Stimulated activated CD8-positive, alpha-beta memory T cell treated with anti-CD3 and anti-CD28 coated beads, Interleukin-15, amount 100 ng/mL, for 1 hour (primary cell): ENCODE results near the gene RBL1.
"Not testable (repeated sequence)": the region's sequence is repeated elsewhere in the genome, so short reads cannot be mapped to it uniquely, and the experiment has no call there.

Source experiments
- DNase-seq: peaks from one replicate; pipeline ENCODE4 v3.0.0-alpha.2; 2020; ENCODE audit warnings: low read depth

RBL1 gene

DNA sequence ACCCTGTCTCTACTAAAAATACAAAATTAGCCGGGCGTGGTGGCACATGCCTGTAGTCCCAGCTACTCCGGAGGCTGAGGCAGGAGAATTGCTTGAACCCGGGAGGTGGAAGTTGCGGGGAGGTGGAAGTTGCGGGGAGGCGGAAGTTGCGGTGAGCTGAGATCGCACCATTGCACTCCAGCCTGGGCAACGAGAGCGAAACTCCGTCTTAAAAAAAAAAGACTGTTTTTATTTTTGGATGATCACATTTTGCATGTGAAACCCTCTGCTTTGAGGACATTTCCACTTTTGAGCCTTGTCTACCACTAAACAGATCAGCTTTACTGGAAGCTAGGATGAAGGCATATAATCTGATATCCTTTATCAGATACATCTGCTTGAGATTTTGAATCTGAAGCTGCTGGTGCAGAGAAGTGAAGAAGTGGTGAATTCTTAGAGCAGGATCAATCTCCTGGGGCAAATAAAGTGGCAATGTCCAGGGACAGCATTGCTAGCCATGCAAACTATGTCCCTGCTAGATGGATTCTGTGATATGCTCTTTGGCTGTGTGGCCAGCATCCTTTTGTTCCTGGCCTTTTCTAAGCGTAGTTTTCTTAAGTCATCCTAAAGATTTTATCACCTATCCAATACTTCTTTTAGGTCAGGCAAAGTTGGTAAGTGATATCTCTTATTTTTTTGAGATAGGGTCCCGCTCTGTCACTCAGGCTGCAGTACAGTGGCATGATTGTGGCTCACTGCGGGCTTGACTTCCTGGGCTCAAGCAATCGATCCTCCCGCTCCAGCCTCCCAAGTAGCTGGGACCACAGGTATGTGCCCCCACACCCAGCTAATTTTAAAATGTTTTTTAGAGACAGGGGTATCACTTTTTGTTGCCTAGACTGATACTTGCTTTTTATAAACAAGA is 23.3 kb downstream of the RBL1 start:
- DNase-seq: no peak

DNA sequence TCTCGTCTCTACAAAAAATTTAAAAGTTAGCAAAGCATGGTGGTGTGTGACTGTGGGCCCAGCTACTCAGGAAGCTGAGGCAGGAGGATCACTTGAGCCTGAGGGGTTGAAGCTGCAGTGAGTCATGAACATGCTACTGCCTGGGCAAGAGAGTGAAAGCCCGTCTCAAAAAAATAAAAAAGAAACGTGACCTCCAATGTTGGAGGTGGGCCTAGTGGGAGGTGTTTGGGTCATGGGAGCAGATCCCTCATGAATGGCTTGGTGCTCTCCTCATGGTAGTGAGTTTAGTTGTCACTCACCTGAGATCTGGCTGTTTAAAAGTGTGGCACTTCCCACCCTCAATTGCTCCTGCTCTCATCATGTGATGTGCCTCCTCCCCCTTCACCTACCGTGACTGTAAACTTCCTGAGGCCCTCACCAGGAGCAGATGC is 24.3 kb downstream of the RBL1 start:
- DNase-seq: no peak

DNA sequence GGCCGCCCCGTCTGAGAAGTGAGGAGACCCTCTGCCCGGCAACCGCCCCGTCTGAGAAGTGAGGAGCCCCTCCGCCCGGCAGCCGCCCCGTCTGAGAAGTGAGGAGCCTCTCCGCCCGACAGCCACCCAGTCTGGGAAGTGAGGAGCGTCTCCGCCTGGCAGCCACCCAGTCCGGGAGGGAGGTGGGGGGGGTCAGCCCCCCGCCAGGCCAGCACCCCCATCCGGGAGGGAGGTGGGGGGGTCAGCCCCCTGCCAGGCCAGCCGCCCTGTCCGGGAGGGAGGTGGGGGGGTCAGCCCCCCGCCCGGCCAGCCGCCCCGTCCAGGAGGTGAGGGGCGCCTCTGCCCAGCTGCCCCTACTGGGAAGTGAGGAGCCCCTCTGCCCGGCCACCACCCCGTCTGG is 26.2 kb downstream of the RBL1 start:
- not testable (repeated sequence) for DNase-seq

DNA sequence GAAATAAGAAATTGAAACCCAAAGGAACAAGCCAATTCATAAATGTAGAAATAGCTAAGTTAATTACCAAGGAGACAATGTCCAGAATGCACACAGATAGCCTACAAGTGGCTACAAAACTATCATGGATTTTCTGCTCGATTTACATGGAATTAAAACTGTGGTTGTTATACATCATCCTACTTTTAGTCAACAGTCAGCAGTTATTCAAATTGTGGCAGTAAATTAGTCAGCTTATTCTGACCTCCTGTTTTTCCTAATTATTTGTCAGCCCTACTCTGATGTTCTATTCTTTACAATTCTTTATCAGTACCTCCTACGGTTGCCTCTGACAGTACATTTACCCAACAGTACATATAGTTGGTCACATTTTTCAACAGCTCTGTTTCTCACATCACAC is 29.6 kb downstream of the RBL1 start:
- DNase-seq: no peak

DNA sequence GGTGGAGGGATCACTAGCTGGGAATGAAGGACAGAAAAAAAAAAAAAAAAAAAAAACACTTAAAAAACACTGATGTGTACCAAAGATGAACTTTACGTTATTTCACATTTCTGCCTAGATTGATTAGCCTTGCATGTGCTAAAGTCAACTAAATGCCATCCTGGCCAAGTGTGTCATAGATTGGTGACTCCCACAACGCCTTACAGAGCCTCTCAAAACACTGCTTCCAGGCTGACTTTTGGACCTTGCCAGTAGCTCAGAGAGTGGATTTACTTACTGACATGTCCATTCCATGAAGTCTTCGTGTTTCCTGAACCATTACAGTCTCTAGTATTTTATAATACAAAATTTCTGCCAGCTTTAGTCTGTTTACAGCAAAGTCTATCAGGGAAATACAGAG is 40.5 kb downstream of the RBL1 start:
- DNase-seq: no peak

DNA sequence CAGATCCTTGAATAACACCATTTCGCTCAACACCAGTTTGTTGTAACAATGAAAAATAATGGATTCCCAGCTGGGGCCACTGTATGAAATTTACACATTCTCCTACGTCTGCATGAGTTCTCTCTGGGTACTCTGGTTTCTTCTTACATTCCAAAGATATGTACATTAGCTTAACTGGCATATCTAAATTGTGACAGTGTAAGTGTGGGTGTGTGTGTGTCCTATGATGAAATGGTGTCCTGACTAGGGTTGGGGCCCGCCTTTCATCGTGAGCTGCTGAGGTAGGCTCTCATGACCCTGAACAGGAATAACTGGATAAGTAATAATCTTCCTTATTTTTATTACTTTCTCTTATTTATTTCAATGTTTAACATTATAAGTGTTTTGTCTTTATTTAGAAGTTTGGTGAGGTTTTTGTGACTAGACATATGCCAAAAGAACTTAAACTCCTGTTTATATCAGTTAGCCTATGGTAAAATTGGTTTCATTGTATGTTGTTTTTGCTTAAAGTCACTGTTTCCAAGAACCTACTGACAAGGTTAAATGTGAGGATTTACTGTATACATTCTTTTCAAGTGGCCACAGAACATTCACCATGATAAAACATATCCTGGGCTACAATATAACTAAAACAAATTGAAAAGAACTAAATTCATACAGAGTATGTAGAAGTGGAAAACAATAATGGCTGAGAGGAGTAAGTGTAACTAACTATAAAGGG is 42.4 kb downstream of the RBL1 start:
- no peak for DNase-seq

DNA sequence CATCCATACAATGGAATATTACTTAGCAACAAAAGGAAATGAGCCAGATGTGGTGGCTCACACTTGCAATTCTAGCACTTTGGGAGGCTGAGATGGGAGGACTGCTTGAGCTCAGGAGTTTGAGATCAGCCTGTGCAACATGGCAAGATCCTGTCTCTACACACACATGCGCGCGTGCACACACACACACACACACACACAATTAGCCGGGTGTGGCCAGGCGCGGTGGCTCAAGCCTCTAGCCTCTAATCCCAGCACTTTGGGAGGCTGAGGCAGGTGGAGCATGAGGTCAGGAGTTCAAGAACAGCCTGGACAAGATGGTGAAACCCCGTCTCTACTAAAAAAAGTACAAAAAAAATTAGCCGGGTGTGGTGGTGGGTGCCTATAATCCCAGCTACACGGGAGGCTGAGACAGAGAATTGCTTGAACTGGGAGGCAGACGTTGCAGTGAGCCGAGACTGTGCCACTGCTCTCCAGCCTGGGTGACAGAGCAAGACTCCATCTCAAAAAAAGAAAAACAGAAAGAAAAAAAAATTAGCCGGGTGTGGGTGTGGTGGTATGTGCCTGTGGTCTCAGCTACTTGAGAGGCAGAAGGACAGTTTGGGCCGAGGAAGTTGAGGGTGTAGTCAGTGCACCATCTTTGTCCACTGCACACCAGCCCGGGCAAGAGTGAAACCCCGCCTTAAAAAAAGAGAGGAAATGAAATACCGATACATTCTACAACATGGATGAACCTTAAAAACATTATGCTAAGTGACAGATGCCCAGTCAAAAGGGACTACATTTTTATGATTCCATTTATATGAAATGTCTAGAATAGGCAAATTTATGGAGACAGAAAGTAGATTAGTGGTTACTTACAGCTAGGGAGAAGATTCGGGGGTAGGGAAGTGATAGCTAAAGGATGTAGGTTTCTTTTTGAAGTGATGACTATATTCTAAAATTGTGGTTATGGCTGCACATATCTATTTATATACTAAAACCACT is 52.5 kb downstream of the RBL1 start:
- DNase-seq: no peak

DNA sequence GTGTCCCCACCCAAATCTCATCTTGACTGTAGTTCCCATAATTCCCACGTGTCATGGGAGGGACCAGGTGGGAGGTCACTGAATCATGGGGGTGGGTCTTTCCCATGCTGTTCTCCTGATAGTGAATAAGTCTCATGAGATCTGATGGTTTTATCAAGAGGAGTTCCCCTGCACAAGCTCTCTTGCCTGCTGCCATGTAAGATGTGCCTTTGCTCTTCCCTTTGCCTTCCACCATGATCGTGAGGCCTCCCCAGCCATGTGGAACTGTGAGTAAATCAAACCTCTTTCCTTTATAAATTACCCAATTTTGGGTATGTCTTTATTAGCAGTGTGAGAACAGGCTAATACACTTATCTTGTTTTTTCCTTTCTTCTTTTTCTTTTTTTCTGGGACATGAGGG is 56.4 kb downstream of the RBL1 start:
- not testable (repeated sequence) for DNase-seq

DNA sequence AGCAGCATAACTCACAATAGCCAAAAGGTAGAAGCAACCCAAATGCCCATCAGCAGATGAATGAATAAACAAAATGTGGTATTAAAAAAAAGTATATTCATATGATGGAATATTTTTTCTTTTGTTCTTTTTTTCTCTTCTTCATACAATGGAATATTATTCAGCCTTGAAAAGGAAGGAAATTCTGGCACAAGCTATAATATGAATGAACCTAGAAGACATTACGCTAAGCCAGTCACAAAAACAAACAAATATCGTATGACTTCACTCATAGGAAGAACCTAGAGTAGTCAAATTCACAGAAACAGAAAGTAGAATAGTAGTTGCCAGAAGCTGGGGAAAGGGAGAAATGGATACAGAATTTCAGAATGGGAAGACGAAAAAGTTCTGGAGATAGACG is 63.7 kb downstream of the RBL1 start:
- DNase-seq: no peak

DNA sequence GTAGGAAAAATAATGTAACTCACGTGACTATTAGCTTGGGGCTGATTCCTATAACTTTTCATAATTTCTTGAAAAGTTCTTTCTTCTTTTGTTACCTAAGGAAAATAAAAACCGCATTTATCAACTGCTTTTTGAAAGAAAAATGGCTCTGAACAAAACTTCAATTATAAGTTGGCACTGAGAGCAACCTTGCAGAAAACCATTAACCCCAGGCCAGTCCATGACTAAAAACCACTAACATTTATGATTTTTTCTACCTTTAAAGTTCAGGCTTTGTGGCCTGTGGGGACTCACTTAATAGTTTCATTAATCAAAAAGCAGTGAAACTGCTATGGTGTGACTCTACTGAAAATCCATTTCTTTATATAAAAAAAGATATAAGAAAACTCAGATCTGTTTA is 75.2 kb downstream of the RBL1 start:
- no peak for DNase-seq

DNA sequence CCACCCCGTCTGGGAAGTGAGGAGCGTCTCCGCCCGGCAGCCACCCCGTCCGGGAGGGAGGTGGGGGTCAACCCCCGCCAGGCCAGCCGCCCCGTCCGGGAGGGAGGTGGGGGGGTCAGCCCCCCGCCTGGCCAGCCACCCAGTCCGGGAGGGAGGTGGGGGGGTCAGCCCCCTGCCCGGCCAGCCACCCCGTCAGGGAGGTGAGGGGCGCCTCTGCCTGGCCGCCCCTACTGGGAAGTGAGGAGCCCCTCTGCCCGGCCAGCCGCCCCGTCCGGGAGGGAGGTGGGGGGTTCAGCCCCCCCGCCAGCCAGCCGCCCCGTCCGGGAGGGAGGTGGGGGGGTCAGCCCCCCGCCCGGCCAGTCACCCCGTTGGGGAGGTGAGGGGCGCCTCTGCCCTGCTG is 83.2 kb downstream of the RBL1 start:
- not testable (repeated sequence) for DNase-seq

DNA sequence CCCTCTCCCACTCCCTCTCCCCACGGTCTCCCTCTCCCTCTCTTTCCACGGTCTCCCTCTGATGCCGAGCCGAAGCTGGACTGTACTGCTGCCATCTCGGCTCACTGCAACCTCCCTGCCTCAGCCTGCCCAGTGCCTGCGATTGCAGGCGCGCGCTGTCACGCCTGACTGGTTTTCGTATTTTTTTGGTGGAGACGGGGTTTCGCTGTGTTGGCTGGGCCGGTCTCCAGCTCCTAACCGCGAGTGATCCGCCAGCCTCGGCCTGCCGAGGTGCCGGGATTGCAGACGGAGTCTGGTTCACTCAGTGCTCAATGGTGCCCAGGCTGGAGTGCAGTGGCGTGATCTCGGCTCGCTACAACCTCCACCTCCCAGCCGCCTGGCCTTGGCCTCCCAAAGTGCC is 83.9 kb downstream of the RBL1 start:
- DNase-seq: not testable (repeated sequence)

DNA sequence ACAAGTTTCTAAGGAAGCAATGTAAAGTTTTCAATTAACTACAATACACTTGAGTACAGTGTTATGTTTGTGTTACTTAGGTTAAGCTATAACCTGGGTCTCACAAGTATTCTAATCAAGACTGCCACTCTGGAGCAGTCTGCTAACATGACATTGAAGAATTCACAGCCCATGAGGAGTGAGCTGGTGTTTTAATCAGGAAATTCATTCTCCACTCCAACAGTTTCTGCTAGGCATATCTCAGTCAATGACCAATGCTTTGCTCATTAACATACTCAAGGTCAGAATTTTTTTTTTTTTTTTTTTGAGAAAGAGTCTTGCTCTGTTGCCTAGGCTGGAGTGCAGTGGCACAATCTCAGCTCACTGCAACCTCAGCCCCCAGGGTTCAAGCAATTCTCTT is 84.7 kb downstream of the RBL1 start:
- DNase-seq: no peak

DNA sequence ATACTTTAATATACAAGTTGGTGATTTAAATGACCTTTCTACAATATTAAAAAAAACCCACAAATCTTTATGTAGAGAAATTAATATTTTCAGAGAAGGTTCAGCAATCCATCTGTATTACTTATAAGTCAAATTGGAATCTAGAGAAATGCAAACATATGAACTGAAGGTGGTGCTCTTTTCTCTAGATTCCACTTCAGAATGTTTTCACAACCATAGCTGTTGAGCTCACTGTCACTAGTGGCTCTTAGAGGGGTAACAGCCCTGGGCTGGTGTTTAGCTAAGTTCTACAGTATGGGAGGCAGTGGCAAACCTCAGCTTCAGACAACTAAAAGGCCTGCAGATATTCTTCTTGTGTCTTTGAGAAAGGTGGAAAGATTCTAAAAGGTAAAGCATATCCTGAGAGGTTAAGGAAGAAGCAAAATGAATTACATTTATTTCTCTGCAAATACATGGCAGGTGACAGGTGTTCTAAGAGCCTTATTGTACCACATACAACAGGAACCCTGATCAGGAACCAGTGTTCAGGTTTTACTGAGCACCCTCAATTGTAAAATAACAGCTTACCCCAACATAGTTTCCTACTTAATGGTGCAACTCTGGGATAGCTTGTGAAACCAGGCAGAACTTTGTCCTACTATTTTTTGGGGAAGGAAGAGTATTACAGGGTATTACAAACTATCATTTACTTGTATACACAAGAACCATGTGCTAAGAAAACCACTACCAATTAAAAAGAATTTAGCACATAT is 87.7 kb downstream of the RBL1 start:
- DNase-seq: no peak

DNA sequence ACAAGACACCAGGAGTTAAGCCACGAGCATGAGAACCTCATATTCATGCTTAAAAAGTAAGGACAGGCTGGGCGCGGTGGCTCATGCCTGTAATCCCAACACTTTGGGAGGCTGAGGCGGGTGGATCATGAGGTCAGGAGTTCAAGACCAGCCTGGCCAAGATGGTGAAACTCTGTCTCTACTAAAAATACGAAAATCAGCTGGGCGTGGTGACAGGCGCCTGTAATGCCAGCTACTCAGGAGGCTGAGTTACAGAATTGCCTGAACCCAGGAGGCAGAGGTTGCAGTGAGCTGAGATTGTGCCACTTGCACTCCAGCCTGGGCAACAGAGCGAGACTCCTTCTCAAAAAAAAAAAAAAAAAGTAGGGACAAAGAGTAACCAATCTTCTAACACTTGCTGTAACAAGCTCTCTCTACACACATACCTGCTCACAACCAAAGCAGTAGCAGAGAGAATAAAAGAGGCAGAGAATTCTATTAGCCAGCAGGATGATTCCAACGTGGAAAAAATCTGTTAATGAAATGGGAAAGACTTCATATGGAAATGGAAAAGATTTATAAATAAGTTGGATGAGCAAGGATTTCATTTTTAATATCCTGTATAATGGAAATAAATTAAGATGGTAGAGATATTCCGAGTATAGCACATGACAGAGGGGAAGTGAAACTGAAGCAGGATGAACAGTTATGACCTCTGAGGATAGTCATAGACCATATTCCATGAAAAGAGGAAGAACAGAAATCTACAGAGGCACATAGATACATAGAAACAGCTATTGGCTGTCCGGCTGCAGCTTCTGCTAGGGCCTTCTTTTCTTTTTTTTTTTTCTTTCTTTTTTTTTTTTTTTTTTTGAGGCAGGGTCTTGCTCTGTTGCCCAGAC is 90.5 kb downstream of the RBL1 start:
- not testable (repeated sequence) for DNase-seq

DNA sequence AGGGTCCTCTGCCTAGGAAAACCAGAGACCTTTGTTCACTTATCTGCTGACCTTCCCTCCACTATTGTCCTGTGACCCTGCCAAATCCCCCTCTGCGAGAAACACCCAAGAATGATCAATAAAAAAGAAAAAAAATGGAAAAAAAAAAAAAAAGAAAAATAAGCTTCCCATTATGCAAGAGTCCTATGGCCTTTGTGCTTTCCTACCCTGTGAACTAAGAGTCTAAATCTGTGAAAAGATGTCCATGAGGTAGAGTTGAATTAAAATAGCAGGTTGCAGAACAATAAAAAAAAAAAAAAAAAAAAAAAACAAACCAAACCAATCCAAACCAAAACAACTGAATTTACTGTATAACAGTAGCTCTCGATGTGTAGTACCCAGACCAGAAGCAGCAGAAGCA is 94.2 kb downstream of the RBL1 start:
- not testable (repeated sequence) for DNase-seq

DNA sequence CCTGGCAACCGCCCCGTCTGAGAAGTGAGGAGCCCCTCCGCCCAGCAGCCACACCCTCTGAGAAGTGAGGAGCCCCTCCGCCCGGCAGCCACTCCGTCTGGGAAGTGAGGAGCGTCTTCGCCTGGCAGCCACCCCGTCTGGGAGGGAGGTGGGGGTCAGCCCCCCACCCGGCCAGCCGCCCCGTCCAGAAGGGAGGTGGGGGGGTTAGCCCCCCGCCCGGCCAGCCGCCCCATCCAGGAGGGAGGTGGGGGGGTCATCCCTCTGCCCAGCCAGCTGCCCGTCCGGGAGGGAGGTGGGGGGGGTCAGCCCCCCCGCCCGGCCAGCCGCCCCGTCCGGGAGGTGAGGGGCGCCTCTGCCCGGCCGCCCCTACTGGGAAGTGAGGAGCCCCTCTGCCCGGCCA is 95.6 kb downstream of the RBL1 start:
- not testable (repeated sequence) for DNase-seq

DNA sequence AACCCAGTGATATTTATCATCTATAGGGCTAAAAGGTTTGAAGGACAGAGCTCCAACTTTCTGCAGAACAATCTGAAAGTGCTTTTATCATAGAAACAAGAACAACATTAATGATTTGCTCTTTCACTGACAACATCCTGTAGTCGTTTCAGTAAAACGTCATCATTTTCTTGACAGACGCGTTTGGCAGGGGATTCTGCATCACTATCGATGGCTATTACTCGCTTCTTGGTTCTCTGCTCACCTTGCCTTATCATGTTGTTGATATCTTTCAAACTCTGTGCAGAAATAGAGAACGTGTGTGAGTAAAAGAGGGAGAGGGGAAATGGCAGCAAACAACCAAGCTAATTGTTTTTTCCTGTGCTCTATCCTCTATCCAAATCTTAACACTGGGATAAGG is 97.1 kb downstream of the RBL1 start:
- DNase-seq: no peak

DNA sequence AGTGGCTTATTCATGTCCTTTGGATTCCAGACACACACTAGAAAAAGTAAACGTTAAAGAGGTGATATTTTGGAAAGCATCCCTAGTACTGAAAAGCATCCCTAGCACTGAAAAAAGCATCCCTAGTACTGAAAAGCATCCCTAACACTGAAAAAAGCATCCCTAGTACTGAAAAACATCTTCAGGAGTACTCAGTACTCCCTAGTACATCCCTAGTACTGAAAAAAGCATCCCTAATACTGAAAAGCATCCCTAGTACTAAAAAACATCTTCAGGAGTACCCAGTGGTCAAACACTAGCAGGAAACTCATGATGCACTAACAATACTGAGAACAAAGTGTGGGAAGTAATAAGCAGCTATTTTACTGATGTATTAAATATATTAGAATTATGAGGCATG is 98.7 kb downstream of the RBL1 start:
- DNase-seq: no peak

DNA sequence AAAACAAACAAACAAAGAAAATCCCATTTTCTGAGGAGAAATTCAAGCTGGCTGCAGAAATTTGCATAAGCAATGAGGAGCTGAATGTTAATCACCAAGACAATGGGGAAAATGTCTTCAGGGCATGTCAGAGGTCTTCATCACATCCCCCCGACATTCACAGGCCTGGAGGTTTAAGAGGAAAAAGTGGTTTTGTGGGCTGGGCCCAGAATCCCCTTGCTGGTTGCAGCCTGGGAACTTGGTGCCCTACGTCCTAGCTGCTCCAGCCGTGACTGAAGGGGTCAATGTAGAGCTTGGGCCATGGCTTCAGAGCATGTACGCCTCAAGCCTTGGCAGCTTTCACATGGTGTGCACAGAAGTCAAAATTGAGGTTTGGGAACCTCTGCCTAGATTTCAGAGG is 101.6 kb downstream of the RBL1 start:
- not testable (repeated sequence) for DNase-seq
